ENCODE measurements around the gene SBNO1.

- TF ChIP-seq, protein P1, sequence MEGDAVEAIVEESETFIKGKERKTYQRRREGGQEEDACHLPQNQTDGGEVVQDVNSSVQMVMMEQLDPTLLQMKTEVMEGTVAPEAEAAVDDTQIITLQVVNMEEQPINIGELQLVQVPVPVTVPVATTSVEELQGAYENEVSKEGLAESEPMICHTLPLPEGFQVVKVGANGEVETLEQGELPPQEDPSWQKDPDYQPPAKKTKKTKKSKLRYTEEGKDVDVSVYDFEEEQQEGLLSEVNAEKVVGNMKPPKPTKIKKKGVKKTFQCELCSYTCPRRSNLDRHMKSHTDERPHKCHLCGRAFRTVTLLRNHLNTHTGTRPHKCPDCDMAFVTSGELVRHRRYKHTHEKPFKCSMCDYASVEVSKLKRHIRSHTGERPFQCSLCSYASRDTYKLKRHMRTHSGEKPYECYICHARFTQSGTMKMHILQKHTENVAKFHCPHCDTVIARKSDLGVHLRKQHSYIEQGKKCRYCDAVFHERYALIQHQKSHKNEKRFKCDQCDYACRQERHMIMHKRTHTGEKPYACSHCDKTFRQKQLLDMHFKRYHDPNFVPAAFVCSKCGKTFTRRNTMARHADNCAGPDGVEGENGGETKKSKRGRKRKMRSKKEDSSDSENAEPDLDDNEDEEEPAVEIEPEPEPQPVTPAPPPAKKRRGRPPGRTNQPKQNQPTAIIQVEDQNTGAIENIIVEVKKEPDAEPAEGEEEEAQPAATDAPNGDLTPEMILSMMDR (tag by site-specific recombination; IDR thresholded peaks at IDR 0.05): no peak
- TF ChIP-seq YY1 (tag by site-specific recombination; IDR thresholded peaks at IDR 0.05) (no peak), REPIN1 (tag by site-specific recombination; IDR thresholded peaks at IDR 0.05; ENCODE audit: low read depth) (no peak), ZNF776 (tag by site-specific recombination; IDR thresholded peaks at IDR 0.05; ENCODE audit: borderline replicate concordance) (no peak), ZNF777 (tag by site-specific recombination; IDR thresholded peaks at IDR 0.05; ENCODE audit: borderline replicate concordance) (no peak)
- TF ChIP-seq, protein P2, sequence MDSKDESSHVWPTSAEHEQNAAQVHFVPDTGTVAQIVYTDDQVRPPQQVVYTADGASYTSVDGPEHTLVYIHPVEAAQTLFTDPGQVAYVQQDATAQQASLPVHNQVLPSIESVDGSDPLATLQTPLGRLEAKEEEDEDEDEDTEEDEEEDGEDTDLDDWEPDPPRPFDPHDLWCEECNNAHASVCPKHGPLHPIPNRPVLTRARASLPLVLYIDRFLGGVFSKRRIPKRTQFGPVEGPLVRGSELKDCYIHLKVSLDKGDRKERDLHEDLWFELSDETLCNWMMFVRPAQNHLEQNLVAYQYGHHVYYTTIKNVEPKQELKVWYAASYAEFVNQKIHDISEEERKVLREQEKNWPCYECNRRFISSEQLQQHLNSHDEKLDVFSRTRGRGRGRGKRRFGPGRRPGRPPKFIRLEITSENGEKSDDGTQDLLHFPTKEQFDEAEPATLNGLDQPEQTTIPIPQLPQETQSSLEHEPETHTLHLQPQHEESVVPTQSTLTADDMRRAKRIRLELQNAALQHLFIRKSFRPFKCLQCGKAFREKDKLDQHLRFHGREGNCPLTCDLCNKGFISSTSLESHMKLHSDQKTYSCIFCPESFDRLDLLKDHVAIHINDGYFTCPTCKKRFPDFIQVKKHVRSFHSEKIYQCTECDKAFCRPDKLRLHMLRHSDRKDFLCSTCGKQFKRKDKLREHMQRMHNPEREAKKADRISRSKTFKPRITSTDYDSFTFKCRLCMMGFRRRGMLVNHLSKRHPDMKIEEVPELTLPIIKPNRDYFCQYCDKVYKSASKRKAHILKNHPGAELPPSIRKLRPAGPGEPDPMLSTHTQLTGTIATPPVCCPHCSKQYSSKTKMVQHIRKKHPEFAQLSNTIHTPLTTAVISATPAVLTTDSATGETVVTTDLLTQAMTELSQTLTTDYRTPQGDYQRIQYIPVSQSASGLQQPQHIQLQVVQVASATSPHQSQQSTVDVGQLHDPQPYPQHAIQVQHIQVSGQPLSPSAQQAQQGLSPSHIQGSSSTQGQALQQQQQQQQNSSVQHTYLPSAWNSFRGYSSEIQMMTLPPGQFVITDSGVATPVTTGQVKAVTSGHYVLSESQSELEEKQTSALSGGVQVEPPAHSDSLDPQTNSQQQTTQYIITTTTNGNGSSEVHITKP (tag by site-specific recombination; IDR thresholded peaks at IDR 0.05): no peak
- TF ChIP-seq, protein P3, sequence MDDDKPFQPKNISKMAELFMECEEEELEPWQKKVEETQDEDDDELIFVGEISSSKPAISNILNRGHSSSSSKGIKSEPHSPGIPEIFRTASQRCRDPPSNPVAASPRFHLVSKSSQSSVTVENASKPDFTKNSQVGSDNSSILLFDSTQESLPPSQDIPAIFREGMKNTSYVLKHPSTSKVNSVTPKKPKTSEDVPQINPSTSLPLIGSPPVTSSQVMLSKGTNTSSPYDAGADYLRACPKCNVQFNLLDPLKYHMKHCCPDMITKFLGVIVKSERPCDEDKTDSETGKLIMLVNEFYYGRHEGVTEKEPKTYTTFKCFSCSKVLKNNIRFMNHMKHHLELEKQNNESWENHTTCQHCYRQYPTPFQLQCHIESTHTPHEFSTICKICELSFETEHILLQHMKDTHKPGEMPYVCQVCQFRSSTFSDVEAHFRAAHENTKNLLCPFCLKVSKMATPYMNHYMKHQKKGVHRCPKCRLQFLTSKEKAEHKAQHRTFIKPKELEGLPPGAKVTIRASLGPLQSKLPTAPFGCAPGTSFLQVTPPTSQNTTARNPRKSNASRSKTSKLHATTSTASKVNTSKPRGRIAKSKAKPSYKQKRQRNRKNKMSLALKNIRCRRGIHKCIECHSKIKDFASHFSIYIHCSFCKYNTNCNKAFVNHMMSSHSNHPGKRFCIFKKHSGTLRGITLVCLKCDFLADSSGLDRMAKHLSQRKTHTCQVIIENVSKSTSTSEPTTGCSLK (tag by site-specific recombination; IDR thresholded peaks at IDR 0.05): no peak
Measured at GRCh38 chr12:123289911-123290310, 74.7 kb downstream of the SBNO1 start.

Measured in HEK293 (cell line).